ENCODE data around the gene OMP.

DNA sequence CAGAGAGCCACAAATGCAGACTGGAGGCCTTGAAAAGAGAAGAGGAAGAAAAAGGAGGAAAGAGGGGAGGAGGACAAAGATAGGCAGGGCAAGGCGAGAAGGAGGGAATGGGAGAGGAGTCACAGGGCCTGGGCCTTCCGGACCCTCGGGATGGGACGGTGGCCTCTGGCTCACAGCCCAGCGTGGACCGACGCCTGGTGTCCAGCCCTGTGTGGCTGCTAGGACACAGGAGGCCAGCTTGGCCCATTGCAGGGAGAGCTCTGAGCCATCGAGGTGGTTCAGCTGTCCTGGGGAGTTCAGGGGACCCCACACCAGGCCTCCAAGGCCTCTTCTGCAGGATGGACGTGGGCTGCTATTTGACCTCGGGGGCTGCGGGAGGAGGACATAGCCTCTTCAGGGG, 34.8 kb downstream of the OMP start:
- TF ChIP-seq POLR2AphosphoS5 (IDR thresholded peaks at IDR 0.05), result no peak
- no peak for TF ChIP-seq POLR2A (IDR thresholded peaks at IDR 0.05)
- TF ChIP-seq, protein P1, sequence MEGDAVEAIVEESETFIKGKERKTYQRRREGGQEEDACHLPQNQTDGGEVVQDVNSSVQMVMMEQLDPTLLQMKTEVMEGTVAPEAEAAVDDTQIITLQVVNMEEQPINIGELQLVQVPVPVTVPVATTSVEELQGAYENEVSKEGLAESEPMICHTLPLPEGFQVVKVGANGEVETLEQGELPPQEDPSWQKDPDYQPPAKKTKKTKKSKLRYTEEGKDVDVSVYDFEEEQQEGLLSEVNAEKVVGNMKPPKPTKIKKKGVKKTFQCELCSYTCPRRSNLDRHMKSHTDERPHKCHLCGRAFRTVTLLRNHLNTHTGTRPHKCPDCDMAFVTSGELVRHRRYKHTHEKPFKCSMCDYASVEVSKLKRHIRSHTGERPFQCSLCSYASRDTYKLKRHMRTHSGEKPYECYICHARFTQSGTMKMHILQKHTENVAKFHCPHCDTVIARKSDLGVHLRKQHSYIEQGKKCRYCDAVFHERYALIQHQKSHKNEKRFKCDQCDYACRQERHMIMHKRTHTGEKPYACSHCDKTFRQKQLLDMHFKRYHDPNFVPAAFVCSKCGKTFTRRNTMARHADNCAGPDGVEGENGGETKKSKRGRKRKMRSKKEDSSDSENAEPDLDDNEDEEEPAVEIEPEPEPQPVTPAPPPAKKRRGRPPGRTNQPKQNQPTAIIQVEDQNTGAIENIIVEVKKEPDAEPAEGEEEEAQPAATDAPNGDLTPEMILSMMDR (IDR thresholded peaks at IDR 0.05), result no peak
